ENCODE data around the gene ITGA11.

Gene ITGA11

DNA sequence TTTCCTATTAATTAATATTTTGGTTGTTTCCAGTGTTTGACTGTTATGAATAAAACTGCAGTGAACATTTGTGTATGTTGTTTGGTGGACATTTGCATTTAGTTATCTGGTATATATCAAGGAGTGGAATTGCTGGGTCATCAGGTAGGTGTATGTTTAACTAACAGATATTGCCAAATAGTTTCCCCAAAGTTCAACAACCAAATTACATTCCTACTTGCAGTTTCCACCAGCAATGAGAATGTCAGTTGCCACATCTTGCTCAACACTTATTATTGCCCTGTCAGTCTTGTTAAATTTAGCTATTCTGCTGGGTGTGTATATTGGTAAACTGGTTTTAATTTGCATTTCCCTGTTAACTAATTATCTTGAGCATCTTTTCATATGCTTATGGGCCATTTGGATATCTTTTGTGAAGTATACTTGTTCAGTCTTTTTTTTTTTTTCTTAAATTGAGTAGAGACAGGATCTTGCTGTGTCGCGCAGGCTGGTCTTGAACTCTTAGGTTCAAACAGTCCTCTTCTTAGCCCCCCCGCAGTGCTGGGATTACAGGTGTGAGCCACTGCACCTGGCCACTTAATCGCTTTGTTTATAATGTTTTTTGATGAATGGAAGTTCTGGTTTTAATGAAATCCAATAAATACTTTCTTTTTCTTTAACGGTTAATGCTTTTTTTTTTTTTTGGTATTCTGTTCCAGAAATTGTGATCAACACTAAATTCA is 146.5 kb downstream of the ITGA11 start:
- DNase-seq, result no peak

DNA sequence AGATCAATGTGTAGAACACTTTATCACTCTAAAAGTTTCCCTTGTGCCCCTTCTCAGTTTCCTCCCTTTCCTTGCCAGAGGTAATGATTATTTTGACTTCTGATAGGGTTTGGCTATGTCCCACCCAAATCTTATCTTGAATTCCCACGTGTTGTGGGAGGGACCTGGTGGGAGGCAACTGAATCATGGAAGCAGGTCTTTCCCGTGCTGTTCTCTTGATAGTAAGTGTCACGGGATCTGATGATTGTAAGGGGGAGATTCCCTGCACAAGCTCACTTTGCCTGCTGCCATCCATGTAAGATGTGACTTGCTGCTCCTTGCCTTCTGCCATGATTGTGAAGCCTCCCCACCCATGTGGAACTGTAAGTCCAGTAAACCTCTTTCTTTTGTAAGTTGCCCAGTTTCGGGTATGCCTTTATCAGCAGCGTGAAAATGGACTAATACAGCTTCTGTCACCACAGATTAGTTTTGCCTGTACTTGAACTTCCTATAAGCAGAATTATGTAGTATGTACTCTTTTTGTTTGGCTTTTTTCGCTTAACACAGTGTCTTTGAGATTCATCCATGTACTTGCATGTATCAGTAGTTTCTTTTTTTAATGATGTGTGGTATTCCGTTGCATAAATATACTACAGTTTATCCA is 147.2 kb downstream of the ITGA11 start:
- DNase-seq, result no peak

DNA sequence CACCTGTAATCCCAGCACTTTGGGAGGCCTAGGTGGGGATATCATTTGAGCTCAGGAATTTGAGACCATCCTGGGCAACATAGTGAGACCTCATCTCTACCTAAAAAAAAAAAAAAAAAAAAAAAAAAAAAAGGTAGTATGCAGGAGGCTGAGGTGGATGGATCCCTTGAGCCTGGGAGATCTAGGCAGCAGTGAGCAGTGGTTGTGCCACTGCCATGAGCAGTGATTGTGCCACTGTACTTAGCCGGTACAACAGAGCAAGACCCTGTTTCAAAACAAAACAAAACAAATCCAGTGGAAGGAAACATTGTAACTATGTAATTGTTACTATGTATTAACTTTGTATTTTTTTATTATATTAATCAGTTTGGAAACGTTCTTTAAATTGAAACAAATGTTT is 148.6 kb downstream of the ITGA11 start:
- no peak for DNase-seq

DNA sequence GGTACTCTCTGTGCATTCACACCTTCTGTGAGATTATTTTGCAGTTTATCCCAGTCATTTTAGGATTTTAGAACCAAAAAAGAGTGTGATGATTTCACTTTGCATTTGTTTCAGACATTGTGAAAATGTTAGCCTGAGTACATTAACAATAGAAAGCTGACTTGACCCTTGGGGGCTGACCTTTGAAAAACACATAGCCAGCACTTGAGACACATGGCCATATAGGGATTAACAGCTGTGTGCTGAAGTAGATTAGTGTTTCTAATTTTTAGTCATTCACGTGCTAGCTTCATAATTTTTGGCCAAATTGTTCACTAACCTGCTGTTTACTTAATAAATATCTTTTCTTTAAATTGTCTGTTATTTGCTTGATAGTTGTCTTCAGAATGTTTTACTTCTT is 151.0 kb downstream of the ITGA11 start:
- no peak for DNase-seq

DNA sequence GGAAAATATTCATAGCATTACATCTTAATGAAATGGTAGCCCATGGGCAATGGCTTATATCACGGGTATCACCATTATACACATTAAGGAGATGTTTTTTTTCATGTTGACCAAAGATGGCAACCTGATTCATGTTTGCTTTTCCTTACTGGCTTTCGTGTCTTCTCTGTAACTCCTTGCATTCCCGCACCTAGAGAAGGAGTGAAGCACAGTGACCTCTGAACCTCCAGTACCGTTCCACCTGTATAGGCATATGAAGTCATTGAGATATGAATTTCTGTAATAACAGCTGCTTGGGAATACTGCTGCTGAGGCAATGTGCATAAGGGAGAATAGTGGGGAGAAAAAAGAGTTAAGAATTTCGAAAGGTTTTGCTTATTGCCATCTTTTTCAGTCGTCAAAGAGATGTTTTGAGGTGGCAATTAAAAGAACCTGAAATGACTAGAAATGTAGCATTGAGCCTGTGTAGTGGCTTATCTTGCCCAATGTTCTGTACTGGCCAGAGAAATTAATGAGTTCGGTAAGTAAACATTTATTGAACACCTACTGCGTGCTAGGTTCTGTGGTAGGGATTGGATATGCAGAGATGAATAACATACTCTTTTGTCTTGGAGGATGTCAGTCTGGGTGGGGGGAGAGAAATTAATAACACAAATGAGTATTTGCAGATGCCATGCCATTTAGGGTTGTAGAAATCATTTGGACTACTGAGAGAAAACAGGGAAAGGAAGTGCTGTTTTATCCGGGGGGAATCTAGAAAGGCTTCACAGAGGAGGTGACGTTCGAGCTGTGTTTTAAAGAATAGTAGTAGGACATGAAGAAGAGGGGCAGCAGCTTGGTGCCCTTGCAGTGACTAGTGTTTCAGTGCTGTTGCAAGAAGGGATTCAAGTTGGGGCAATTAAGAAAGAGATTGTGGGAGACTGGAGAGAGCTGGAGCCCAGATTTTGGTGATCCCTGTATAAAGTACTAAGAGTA is 151.9 kb downstream of the ITGA11 start:
- no peak for DNase-seq

DNA sequence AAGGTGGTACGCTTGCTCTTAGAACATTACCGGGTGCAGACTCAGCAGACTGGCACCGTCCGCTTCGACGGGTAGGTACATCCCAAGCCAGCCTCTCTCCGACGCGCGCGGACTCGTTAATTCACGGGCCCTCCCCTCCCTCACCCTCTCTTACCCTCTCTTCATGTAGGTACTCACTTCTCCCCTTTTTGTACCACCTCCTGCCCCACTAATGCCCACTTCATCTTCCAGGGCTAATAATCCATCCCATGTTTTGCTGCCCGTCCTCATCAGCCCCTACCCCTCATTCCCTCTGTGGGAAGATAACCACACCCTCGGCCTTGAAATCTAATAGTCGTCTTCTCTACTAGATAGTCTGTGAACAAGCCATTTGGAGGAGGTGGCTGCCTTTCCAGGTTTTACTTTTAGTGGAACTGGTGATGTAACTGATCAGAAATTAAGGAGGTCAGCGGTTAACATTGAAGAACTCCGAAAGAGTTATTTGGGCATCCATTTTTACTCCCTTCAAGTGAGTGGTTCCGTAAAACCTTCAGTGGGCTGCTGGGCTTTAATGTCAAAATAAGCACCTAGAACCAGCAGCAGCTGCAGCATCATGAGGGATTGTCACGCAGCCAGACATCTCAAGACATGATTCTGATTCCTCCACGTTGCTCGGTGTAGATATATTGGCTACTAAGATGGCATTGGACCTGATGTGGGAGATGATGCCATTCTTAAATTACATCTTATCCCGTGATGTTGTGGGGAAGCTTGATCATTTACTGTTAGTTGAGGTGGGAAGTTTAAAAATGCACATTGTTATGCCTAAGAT is 153.2 kb downstream of the ITGA11 start:
- DNase-seq, result peak; percentile 47

DNA sequence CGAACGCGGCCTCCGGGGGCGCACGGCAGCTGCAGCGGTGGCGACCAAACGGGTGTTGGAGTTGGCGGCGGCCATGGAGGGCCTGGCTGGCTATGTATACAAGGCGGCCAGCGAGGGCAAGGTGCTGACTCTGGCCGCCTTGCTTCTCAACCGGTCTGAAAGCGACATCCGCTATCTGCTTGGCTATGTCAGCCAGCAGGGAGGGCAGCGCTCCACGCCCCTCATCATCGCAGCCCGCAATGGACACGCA is 153.7 kb downstream of the ITGA11 start:
- no peak for DNase-seq

DNA sequence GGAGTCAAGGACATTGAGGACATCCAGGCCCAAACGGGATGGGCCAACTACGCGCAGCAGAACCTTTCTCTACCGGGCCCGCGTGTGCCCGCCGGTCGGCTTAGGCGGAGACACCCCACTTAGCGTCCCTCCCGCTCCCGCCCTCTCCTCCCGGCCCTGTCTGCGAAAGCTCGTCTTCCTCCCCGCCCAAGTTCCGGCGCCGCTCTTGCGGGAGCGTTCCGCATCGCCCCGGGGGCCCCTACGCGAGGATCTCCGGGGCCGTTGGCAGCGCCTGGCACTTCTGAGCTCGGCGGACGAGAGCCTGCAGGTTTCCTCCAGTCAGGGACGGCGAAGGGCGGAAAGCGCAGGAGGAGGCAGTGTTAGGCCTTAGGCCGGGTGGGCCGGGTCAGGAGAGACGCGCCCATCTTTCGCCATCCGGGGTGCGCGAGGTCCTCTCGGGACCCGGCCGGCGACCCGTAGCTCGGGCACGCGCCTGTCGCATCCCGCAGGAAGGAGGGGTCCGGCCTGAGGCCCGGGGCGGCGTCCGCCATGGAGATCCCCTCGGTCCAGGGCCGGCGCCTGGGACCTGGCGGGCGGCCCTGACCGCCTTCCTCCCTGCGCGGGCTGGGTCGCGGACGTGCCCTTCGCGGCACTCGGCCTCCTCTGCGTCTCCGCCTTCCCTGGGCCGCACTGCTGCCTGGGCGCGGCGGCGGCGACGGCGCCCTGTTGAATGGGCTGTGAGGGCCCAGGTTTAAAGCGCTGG is 154.2 kb downstream of the ITGA11 start, which contains the start of gene FEM1B:
Gene FEM1B, plus strand, starts transcription at position 143 of the 742 bp plus-strand sequence. CDS start 673 bp downstream, outside the sequence.
- peak; percentile 93 for DNase-seq

DNA sequence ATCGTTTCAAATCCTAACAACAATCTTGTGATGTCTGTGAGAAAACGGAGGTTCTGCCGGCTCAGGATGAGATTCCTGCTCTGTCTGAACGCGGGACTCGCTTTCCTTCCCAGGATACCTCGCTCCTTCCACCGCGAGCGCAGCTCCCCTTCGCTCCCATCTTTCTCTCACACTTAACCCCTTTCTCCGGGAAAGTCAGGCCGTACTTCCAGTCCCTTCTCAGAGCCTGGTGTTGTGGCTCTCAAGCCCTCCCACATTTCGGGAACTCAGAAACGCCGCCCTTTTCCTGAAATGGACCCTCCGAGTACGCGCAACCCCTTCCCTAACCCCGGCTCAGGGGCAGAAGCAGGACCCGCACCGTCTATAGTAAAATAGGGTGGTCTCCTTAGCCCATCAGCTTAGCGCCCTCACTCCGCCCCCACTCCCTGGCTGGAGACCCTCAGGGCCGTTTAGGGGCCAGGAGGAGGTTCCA is 154.8 kb downstream of the ITGA11 start:
- peak; percentile 62 for DNase-seq

DNA sequence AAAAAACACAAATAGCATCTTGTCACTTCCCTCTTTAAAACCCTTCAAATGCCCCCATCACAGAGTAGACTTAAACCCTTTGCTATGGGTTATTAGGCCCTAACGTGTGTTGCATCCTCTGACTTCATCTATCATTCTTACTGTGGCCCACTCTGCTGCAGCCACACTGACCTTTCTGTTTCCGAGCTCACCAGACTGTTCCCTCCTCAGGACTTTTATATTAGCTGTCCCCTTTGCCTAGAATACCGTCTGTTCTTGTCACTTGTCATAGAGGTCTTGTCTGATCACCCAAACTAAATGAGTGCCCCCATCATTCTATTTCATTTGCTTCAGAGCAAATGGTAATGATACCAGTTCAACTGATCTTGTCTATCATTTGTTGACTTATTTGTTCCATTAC is 155.3 kb downstream of the ITGA11 start:
- no peak for DNase-seq

DNA sequence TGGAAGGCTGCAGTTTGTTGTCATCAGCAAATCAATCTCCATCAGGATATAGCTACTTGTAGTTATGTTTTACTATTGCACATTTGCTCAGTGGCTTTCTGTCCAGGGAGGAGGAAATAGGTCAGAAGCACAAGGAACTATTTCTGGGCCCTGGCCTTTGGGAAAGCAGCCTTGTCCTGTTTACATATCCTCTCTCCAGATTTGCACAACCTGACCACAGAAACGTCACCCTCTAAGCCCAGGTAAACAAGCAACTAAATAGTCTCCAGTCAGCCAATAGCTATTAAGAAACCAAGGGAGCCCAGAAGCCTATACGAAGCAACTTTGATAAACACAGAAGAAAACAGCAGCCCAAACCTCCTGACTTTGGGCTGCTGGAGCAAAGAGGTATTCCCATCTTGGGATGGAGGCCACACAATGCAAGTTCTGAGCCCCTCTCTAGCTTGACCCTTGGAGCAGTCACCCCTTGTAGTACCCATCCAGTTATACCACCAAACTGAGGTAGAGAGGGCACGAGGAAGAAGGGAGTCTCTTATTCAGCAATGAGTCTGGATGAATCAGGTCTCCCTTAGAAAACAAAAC is 156.7 kb downstream of the ITGA11 start:
- DNase-seq, result no peak

DNA sequence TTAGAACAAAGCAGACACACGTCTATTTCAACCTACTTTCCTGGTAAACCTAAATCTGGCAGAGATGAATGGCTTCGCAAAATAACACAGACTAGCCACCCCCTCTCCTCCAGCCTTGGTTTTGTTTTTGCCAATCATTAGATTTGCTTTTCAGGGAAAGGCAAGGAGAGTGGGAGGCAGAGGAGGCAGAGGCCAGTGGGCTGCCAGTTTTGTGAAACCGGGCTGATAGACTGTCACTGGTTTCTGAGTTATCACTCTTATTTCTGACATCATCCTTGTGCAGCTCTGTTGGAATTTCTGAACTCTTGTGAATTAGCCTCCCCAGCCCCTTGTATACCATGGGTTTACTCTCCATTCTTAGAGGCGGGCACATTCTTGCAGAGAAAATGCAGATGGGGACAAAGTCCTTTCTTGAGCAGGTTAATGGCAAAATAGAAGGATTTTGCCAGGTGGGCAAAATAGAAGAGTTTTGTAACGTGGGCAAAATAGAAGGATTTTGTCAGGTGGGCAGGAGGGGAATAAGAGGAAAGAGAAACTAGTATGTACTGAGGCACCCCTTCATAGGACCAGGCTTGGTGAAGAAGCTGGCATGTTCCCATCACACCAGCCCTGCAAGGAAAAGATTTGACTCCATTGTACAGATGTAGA is 157.6 kb downstream of the ITGA11 start:
- no peak for DNase-seq

DNA sequence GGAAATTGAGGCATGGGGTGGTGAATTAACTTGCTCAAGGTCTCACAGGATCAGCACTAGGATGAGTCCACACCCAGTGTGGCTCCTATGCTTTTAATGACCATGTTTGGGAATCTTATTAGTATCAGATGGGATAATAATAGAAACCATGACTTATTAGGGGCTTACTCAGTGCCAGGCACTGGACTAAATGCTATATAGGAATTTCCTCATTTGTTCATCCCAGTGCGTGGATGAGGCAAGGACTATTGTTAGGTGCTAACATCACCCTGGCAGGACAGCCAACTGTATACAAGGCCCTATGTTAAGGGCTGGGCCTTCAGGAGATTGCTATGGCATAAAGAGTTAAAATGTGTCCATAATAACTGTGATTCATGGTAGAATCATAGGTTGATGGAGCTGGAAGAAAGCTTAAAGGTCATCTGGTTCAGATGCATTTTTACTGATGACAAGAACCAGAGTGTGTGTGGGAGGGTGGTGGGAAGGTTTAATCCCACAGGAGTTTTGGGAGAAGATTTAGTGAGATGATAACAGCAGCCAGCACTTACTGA is 159.2 kb downstream of the ITGA11 start:
- DNase-seq, result peak; percentile 86

DNA sequence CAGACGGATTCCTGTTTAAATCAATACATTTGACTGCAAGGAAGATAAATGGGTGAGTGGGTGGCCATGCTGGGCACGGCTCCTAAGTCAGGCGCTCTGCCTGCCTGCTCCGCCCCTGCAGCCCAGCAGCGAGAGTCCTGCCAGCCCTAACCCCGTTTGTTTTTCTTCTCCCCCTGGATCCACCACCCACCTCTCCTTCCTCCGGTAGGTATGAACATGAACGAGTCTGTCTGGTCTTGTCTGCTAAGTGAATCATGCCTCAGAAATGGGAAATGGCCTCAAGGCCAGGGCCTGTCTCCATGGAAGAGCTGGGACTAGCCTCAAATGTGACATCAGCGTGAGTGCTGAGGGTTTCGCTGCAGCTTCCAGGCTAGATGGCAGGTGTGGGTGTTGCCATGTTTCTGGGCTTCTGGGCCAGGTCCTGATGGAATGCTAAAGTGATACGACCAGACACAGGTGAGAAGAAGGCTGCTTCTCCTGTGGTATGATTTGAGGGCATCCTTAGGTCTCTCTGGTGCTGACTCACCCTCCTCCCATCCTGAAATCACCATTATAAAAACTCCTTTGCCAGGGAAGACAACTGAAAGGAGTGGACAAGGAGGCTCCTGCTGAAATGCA is 160.0 kb downstream of the ITGA11 start:
- peak; percentile 83 for DNase-seq

DNA sequence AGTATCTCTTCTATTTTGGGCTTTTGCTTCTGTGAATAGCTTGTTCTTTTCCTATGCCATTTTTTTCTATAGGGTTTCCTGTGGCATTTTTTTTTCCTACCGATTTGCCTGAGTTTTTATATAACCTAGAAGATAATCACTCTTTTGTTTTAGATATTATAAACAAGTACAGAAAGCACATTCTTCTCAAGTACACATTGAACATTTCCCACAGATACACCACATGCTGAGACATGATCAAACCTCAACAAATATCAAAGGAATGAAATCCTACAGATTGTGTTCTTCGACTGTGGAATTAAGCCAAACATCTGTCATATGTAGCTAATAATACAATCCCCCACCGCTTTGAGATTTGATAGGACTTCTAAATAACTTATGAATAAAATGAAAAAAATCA is 163.6 kb downstream of the ITGA11 start:
- no peak for DNase-seq

DNA sequence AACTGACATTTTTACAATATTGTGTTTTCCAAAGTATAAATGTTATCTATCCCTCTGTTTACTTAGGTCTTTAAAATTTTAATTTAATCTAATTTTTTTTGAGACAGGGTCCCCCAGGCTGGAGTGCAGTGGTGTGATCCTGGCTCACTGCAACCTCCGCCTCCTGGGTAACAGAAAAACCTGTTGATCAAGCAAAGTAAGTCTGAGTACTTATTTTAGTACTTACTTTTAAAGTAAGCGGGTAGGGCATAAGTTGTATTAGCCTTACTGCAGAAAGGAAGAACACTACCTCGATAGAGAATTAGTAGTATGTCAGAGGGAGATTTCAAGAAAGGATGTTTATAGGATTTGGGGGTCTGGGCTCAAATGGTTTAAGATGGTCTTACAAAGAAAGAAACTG is 166.3 kb downstream of the ITGA11 start:
- DNase-seq, result no peak

DNA sequence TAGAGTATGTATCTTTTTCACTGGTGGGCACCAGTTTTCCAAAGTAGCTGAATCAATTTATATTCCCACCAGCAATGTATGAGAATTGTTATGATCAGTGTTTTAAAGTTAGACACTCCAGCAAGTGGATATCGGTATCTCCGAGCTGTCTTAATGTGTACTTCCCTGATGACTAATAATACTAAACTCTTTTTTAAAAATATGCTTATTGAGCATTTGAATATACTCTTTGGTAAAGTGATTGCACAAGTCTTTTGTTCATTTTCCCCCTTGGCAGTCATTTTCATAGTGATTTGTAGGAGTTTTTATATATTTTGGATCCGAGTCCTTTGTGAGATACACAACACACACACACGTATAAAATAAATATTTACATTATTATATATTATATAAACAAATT is 166.9 kb downstream of the ITGA11 start:
- no peak for DNase-seq

DNA sequence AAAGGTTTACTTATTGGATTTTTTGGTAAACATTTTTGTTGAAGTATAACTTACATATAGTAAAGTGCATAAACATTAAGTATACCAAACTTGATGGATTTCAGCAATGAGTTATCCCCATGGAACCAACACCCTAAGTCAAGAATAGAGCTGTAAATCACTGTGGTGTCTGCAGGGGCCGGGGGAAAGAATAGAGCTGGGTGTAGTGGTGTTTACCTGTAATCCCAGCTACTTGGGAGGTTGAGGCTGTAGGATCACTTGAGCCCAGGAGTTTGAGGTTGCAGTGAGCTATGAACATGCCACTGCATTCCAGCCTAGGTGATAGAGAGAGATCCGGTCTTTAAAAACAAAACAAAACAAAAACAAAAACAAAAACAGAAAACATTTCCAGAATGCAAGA is 167.7 kb downstream of the ITGA11 start:
- DNase-seq, result no peak

DNA sequence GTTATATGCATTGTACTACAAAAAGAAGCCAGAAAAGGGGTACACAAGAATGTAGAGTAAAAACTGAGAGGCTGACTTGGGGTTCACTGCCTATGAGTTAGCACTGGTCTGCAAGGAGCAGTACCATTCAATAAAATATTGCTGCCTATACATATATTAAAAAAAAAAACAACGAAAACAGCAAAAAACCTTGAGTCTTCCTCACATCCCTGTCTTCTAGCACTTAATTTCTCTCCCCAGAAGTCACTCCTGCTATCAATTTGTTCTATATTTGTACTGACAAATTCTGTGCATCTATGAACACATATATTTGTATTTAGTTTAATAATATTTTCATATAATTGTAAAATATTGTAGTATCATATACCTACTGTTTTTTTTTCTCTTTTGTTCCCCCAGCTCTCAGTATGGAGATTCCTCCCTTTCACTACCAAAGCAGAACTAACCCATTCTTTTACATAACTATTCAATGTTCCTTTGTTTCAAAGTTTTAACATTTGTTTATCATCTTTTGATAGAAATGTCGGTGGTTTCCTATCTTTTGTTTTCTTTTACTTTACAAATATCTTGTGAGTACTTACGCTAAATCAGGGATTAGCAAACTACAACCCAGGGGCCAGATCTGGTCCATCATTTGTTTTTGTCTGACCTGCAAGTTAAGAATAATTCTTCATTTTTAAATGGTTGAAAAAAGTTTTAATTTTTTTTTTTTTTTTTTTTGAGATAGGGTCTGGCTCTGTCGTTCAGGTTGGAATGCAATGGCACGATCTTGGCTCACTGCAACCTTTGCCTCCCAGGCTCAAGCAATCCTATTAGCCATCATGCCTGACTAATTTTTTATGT is 169.2 kb downstream of the ITGA11 start:
- no peak for DNase-seq

Data from fibroblast of skin of abdomen (primary cell).